H1 (cell line): ENCODE results near the gene CYB5R2.

Experiments
- CTCF ChIP-seq, 3 experiments: IDR thresholded peaks; 1 replicate in 2 of 3; 2 replicates in 1 of 3; pipeline versions ENCODE4 v1.5.1 to v1.6.1; 2011; ENCODE audit warnings: low read length in 3 of 3, mild to moderate bottlenecking in 3 of 3, inconsistent platforms in 2 of 3, low read depth in 1 of 3, moderate library complexity in 1 of 3; ENCODE audit not compliant: insufficient read depth in 1 of 3; ENCODE audit errors: control extremely low read depth in 1 of 3
- POLR2AphosphoS5 ChIP-seq: IDR thresholded peaks from 2 replicates; pipeline ENCODE4 v1.6.1; 2011; ENCODE audit warnings: low read depth, low read length
- RAD21 ChIP-seq, 2 experiments: IDR thresholded peaks in 1 of 2; conservative IDR thresholded peaks in 1 of 2; 2 replicates each; pipeline ENCODE4 v1.6.1; 2011; ENCODE audit warnings: low read depth in 2 of 2, low read length in 2 of 2, improper control_type of control experiment in 1 of 2, inconsistent platforms in 1 of 2, mild to moderate bottlenecking in 1 of 2, moderate library complexity in 1 of 2
- SIN3A ChIP-seq, 2 experiments: IDR thresholded peaks in 1 of 2; conservative IDR thresholded peaks in 1 of 2; 2 replicates each; pipeline ENCODE4 v1.6.1; 2011 to 2012; ENCODE audit warnings: low read length in 2 of 2, improper control_type of control experiment in 1 of 2, low read depth in 1 of 2, mild to moderate bottlenecking in 1 of 2

DNA sequence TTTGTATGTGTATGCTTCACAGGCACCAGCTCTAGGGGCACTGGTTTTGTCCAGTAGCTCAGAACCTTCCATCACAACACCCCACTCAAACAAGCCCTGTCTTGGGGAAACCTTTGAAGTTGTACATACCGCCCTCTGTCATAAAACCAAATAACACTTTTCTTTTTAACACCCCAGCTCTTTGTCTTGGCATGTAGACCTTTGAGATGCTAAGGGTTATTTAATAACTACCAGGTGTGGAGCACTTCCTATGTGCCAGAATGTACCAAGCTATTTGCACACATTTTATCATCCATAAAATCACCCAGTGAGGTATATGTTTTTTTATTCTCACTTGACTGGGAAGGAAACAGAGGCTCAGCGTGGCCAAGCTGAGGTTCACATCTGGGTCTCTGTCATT, 50.6 kb downstream of the CYB5R2 start:
- no peak for TF ChIP-seq RAD21 (IDR thresholded peaks at IDR 0.05 in 1 of 2, conservative IDR thresholded peaks at IDR 0.05 in 1 of 2; ENCODE audit: low read depth in 2 of 2, low read length in 2 of 2)
- no peak for TF ChIP-seq CTCF (IDR thresholded peaks at IDR 0.05; ENCODE audit: control extremely low read depth in 1 of 3, insufficient read depth in 1 of 3, low read depth in 1 of 3, low read length in 3 of 3)
- TF ChIP-seq POLR2AphosphoS5, result no peak
- no peak for TF ChIP-seq SIN3A (conservative IDR thresholded peaks at IDR 0.05 in 1 of 2, IDR thresholded peaks at IDR 0.05 in 1 of 2; ENCODE audit: low read depth in 1 of 2, low read length in 2 of 2)
